DND-41 (cell line): ENCODE data around the gene KCNIP4.

Experiments used
- ATAC-seq: fragments of 200-7000 bp; cut with Tn5 transposase; 3 replicates; pipeline ENCODE4 v1.9.1; 2021; ENCODE audit warnings: low read depth; ENCODE audit not compliant: insufficient read depth
- DNase-seq: peaks from one replicate; pipeline ENCODE4 v3.0.0-alpha.2; 2020
- H2AFZ ChIP-seq: 2 replicates; pipeline ENCODE4 v1.6.0; 2012; ENCODE audit warnings: low read depth, low read length
- H3K27ac ChIP-seq: 2 replicates; pipeline ENCODE4 v1.5.1; 2012; ENCODE audit warnings: low read length, inconsistent platforms
- H3K27me3 ChIP-seq: fragments of 200-600 bp; sonication (generic); 2 replicates; pipeline ENCODE4 v1.6.0; 2012; ENCODE audit warnings: low read length, mild to moderate bottlenecking, inconsistent platforms; ENCODE audit not compliant: insufficient read depth, poor library complexity
- H3K36me3 ChIP-seq: 2 replicates; pipeline ENCODE4 v1.5.1; 2012; ENCODE audit warnings: low read length, inconsistent platforms; ENCODE audit not compliant: insufficient read depth
- H3K4me1 ChIP-seq: 2 replicates; pipeline ENCODE4 v1.5.1; 2012; ENCODE audit warnings: mild to moderate bottlenecking, low read length; ENCODE audit not compliant: insufficient read depth
- H3K4me2 ChIP-seq: 2 replicates; pipeline ENCODE4 v1.6.0; 2012; ENCODE audit warnings: mild to moderate bottlenecking, moderate library complexity, low read length, inconsistent platforms; ENCODE audit not compliant: insufficient read depth
- H3K4me3 ChIP-seq, 2 experiments: fragments of 200-600 bp in 1 of 2; shearing (Covaris generic) in 1 of 2; 2 replicates each; pipeline ENCODE4 v1.5.1; 2012 to 2016; ENCODE audit warnings: inconsistent platforms in 2 of 2, low read length in 2 of 2, mild to moderate bottlenecking in 2 of 2, low read depth in 1 of 2, moderate library complexity in 1 of 2
- H3K79me2 ChIP-seq: 2 replicates; pipeline ENCODE4 v1.6.0; 2012; ENCODE audit warnings: low read length, inconsistent platforms; ENCODE audit not compliant: insufficient read depth
- H3K9ac ChIP-seq: 2 replicates; pipeline ENCODE4 v1.6.0; 2012; ENCODE audit warnings: low read depth, mild to moderate bottlenecking, inconsistent platforms, low read length, moderate library complexity
- H3K9me3 ChIP-seq: 2 replicates; pipeline ENCODE4 v1.5.1; 2012; ENCODE audit warnings: low read length, moderate library complexity, mild to moderate bottlenecking, inconsistent platforms; ENCODE audit not compliant: insufficient read depth, severe bottlenecking
- H4K20me1 ChIP-seq: 2 replicates; pipeline ENCODE4 v1.6.0; 2012; ENCODE audit warnings: low read length; ENCODE audit not compliant: insufficient read depth
- CTCF ChIP-seq: IDR thresholded peaks from 2 replicates; pipeline ENCODE4 v1.5.1; 2012; ENCODE audit warnings: borderline replicate concordance, low read length, moderate library complexity, mild to moderate bottlenecking; ENCODE audit not compliant: poor library complexity, severe bottlenecking; ENCODE audit errors: extremely low read depth
- EZH2 ChIP-seq: IDR thresholded peaks from 3 replicates; pipeline ENCODE4 v1.6.1; 2012; ENCODE audit warnings: borderline replicate concordance, low read depth, mild to moderate bottlenecking, moderate library complexity, low read length, inconsistent platforms; ENCODE audit not compliant: severe bottlenecking

KCNIP4 gene

GRCh38 chr4:20878806-20879205 lies 1069.8 kb downstream of the KCNIP4 start:
- H3K4me1 ChIP-seq = no peaks in the 10 kb centered on the region
- no peak overlapping the region for H3K9ac ChIP-seq
- no peak overlapping the region for H3K4me2 ChIP-seq
- no peaks in the 10 kb centered on the region for H3K9me3 ChIP-seq
- TF ChIP-seq EZH2 = no peak
- TF ChIP-seq CTCF = no peak
- no peaks in the 10 kb centered on the region for H3K27me3 ChIP-seq
- no peak overlapping the region for H2AFZ ChIP-seq
- no peaks in the 10 kb centered on the region for H3K36me3 ChIP-seq
- no peak for DNase-seq
- no peak for ATAC-seq
- no peaks in the 10 kb centered on the region for H3K79me2 ChIP-seq
- H4K20me1 ChIP-seq = no peaks in the 10 kb centered on the region
- no peak overlapping the region for H3K4me3 ChIP-seq
- H3K27ac ChIP-seq = no peak overlapping the region

- no peak for DNase-seq
- H2AFZ ChIP-seq = no peak overlapping the region
- no peak for TF ChIP-seq EZH2
- no peak for TF ChIP-seq CTCF
- H3K9ac ChIP-seq = no peak overlapping the region
- no peaks in the 10 kb centered on the region for H3K27me3 ChIP-seq
- no peaks in the 10 kb centered on the region for H3K9me3 ChIP-seq
- H3K36me3 ChIP-seq = no peaks in the 10 kb centered on the region
- H3K4me1 ChIP-seq = no peaks in the 10 kb centered on the region
- no peak for ATAC-seq
- no peak overlapping the region for H3K4me2 ChIP-seq
- H3K79me2 ChIP-seq = no peaks in the 10 kb centered on the region
- no peak overlapping the region for H3K4me3 ChIP-seq
- H4K20me1 ChIP-seq = no peaks in the 10 kb centered on the region
- H3K27ac ChIP-seq = no peak overlapping the region
Observed at GRCh38 chr4:20870436-20870835, 1078.1 kb downstream of the KCNIP4 start.

- Histone ChIP-seq H3K9me3 (no peaks in the 10 kb centered on the region), H3K9ac (no peak overlapping the region), H3K27me3 (no peaks in the 10 kb centered on the region), H3K27ac (no peak overlapping the region), H3K4me3 (no peak overlapping the region), H3K36me3 (no peaks in the 10 kb centered on the region), H4K20me1 (no peaks in the 10 kb centered on the region), H3K4me2 (no peak overlapping the region), H3K4me1 (no peaks in the 10 kb centered on the region), H2AFZ (no peak overlapping the region), H3K79me2 (no peaks in the 10 kb centered on the region)
- TF ChIP-seq CTCF (no peak), EZH2 (no peak)
- ATAC-seq (no peak), DNase-seq (no peak)
Observed at GRCh38 chr4:20868108-20868507, 1080.5 kb downstream of the KCNIP4 start.

GRCh38 chr4:20860878-20861277 lies 1087.7 kb downstream of the KCNIP4 start:
- Histone ChIP-seq H3K9ac (no peak overlapping the region), H3K4me1 (no peaks in the 10 kb centered on the region), H3K27ac (no peak overlapping the region), H3K36me3 (no peaks in the 10 kb centered on the region), H4K20me1 (no peaks in the 10 kb centered on the region), H3K79me2 (no peaks in the 10 kb centered on the region), H3K4me3 (no peak overlapping the region), H2AFZ (no peak overlapping the region), H3K9me3 (no peaks in the 10 kb centered on the region), H3K27me3 (no peaks in the 10 kb centered on the region), H3K4me2 (no peak overlapping the region)
- DNase-seq (no peak), ATAC-seq (no peak)
- TF ChIP-seq CTCF (no peak), EZH2 (no peak)
